ENCODE results near the gene SRRT.
"Not testable (repeated sequence)": the region's sequence is repeated elsewhere in the genome, so short reads cannot be mapped to it uniquely, and the experiment has no call there.

The SRRT gene

GRCh38 chr7:100854899-100855298 lies 20.0 kb upstream of the SRRT start:
- not testable (repeated sequence) for DNase-seq

- no peak for DNase-seq
Measured at GRCh38 chr7:100855515-100855914, 19.4 kb upstream of the SRRT start.

- DNase-seq: no peak
Measured at GRCh38 chr7:100856871-100857282, 18.0 kb upstream of the SRRT start.

- no peak for DNase-seq
Measured at GRCh38 chr7:100859856-100860255, 15.0 kb upstream of the SRRT start.

- DNase-seq: no peak
Measured at GRCh38 chr7:100860702-100861615, 13.9 kb upstream of the SRRT start.

GRCh38 chr7:100861616-100861985 lies 13.3 kb upstream of the SRRT start:
- no peak for DNase-seq

GRCh38 chr7:100863406-100863950 lies 11.4 kb upstream of the SRRT start:
- DNase-seq: no peak

- no peak for DNase-seq
Measured at GRCh38 chr7:100864263-100864845, 10.5 kb upstream of the SRRT start.

GRCh38 chr7:100865372-100865911 lies 9.5 kb upstream of the SRRT start:
- no peak for DNase-seq

- DNase-seq: no peak
Measured at GRCh38 chr7:100865938-100866728, 8.8 kb upstream of the SRRT start.

GRCh38 chr7:100866729-100867039 lies 8.2 kb upstream of the SRRT start:
- no peak for DNase-seq

GRCh38 chr7:100867040-100867775 lies 7.7 kb upstream of the SRRT start, which contains the start of gene TRIP6:
Gene TRIP6, plus strand, starts transcription at chr7:100867387. Its CDS starts 111 bp downstream, at chr7:100867498.
- DNase-seq: no peak

- DNase-seq: no peak
Measured at GRCh38 chr7:100867776-100868485, 7.0 kb upstream of the SRRT start.

GRCh38 chr7:100873599-100874299 lies 1.2 kb upstream of the SRRT start:
- no peak for DNase-seq

- DNase-seq: no peak
Measured at GRCh38 chr7:100874300-100874576, 665 bp upstream of the SRRT start.

- no peak for DNase-seq
Measured at GRCh38 chr7:100875356-100875751, 451 bp downstream of the SRRT start.

GRCh38 chr7:100878013-100878412 lies 3.1 kb downstream of the SRRT start:
- DNase-seq: no peak

GRCh38 chr7:100878685-100879084 lies 3.8 kb downstream of the SRRT start:
- DNase-seq: no peak

GRCh38 chr7:100879685-100880261 lies 4.9 kb downstream of the SRRT start:
- no peak for DNase-seq

- no peak for DNase-seq
Measured at GRCh38 chr7:100880645-100881044, 5.7 kb downstream of the SRRT start.

GRCh38 chr7:100881136-100881535 lies 6.2 kb downstream of the SRRT start:
- DNase-seq: no peak
